HS-27A (cell line): ENCODE data around the gene CDK12.
A peak's percentile ranks its signal among the peaks of the same experiment; 100 is the strongest.

Experiments
- DNase-seq: peaks from one replicate; pipeline ENCODE4 v3.0.0-alpha.2; 2012; ENCODE audit warnings: low read depth, missing footprints

Gene CDK12

GRCh38 chr17:39549747-39550573 lies 88.7 kb downstream of the CDK12 start:
- DNase-seq = no peak

GRCh38 chr17:39551879-39552278 lies 90.6 kb downstream of the CDK12 start:
- no peak for DNase-seq

- DNase-seq = no peak
Measured at GRCh38 chr17:39553341-39553945, 92.2 kb downstream of the CDK12 start.

- no peak for DNase-seq
Measured at GRCh38 chr17:39555368-39555767, 94.1 kb downstream of the CDK12 start.

- DNase-seq = no peak
Measured at GRCh38 chr17:39556423-39556822, 95.1 kb downstream of the CDK12 start.

GRCh38 chr17:39562395-39562794 lies 101.1 kb downstream of the CDK12 start:
- DNase-seq = no peak

GRCh38 chr17:39562976-39563375 lies 101.7 kb downstream of the CDK12 start:
- no peak for DNase-seq

GRCh38 chr17:39563476-39563875 lies 102.2 kb downstream of the CDK12 start:
- DNase-seq = no peak

- DNase-seq = no peak
Measured at GRCh38 chr17:39564211-39564848, 103.0 kb downstream of the CDK12 start.

- DNase-seq = no peak
Measured at GRCh38 chr17:39566094-39566850, 105.0 kb downstream of the CDK12 start.

GRCh38 chr17:39568702-39569101 lies 107.4 kb downstream of the CDK12 start:
- no peak for DNase-seq

GRCh38 chr17:39569126-39569525 lies 107.8 kb downstream of the CDK12 start:
- DNase-seq = no peak

GRCh38 chr17:39572121-39572520 lies 110.8 kb downstream of the CDK12 start:
- DNase-seq = no peak

GRCh38 chr17:39573447-39574298 lies 112.4 kb downstream of the CDK12 start:
- DNase-seq = peak; percentile 12

- no peak for DNase-seq
Measured at GRCh38 chr17:39576187-39576586, 114.9 kb downstream of the CDK12 start.

GRCh38 chr17:39578272-39578671 lies 117.0 kb downstream of the CDK12 start:
- no peak for DNase-seq

GRCh38 chr17:39579318-39580081 lies 118.2 kb downstream of the CDK12 start:
- DNase-seq = no peak

GRCh38 chr17:39580082-39580468 lies 118.8 kb downstream of the CDK12 start:
- DNase-seq = no peak

GRCh38 chr17:39581071-39581758 lies 119.9 kb downstream of the CDK12 start:
- no peak for DNase-seq

GRCh38 chr17:39581759-39582085 lies 120.4 kb downstream of the CDK12 start:
- no peak for DNase-seq
